GM12878 (cell line): ENCODE results near the gene SLC43A3. TPM values are rescaled to one million over a fixed set of nuclear protein-coding genes. Genes with fewer than 3 reads are reported as not detected.

Experiments used
- ATAC-seq: fragments of 200-7000 bp; cut with Tn5 transposase; 3 replicates; pipeline ENCODE4 v1.9.1; 2020; ENCODE audit warnings: mild to moderate bottlenecking, moderate library complexity
- BruUV-seq: library from RNA; stranded (reverse); fragments of 400-500 nt; replicated peaks from 2 replicates; lab custom pipeline; 2021; lab: Mats Ljungman, UMichigan
- CTCF ChIA-PET: fragments of 300-600 bp; sonication (Branson Sonifier 250); formaldehyde crosslinking; extraction: SDS; loops from one replicate; lab custom pipeline; 2021; ENCODE audit warnings: inconsistent platforms; lab: Yijun Ruan, JAX
- POLR2A ChIA-PET: fragments of 350-600 bp; formaldehyde crosslinking; extraction: SDS; loops from one replicate; lab custom pipeline; 2021; ENCODE audit warnings: inconsistent platforms; lab: Charles Lee
- RAD21 ChIA-PET: fragments of 300-600 bp; sonication (Branson Sonifier 250); formaldehyde crosslinking; loops from one replicate; lab custom pipeline; 2023; ENCODE audit warnings: antibody characterized with exemption; ENCODE audit not compliant: unreplicated experiment; lab: Charles Lee
- SMC1A ChIA-PET: fragments of 300-600 bp; sonication (Branson Sonifier 250); formaldehyde crosslinking; loops from one replicate; lab custom pipeline; 2023; ENCODE audit not compliant: unreplicated experiment, uncharacterized antibody; lab: Charles Lee
- DNase-seq: peaks from one replicate; pipeline ENCODE4 v3.0.0-alpha.2; 2011; ENCODE audit warnings: low read depth, low spot score
- FAIRE-seq: peaks from 3 replicates; lab custom pipeline; 2011; peaks lifted over from hg19 to GRCh38; lab: Jason Lieb, UNC
- H2AFZ ChIP-seq: 2 replicates; pipeline ENCODE4 v1.6.0; 2011; ENCODE audit warnings: low read depth, low read length, control low read depth; ENCODE audit not compliant: control insufficient read depth
- H3K27ac ChIP-seq: 2 replicates; pipeline ENCODE4 v1.5.1; 2011; ENCODE audit warnings: control low read depth; ENCODE audit not compliant: control insufficient read depth, insufficient read depth
- H3K27me3 ChIP-seq, 2 experiments: replicated peaks in 1 of 2; 2 replicates each; pipeline versions ENCODE4 v1.6.0 to v1.6.1; 2011; ENCODE audit warnings: low read length in 1 of 2; ENCODE audit not compliant: control insufficient read depth in 2 of 2, insufficient read depth in 2 of 2
- H3K36me3 ChIP-seq, 2 experiments: 2 replicates each; pipeline ENCODE4 v1.5.1; 2011; ENCODE audit warnings: low read length in 1 of 2; ENCODE audit not compliant: control insufficient read depth in 2 of 2, insufficient read depth in 2 of 2
- H3K4me1 ChIP-seq: 2 replicates; pipeline ENCODE4 v1.6.1; 2011; ENCODE audit warnings: mild to moderate bottlenecking, low read length, moderate library complexity, mixed read lengths; ENCODE audit not compliant: control insufficient read depth, insufficient read depth
- H3K4me2 ChIP-seq: 2 replicates; pipeline ENCODE4 v1.6.0; 2011; ENCODE audit warnings: control low read depth; ENCODE audit not compliant: control insufficient read depth, insufficient read depth
- H3K4me3 ChIP-seq: fragments of 200-600 bp; sonication (generic); 2 replicates; pipeline ENCODE4 v1.5.1; 2016
- H3K79me2 ChIP-seq: 2 replicates; pipeline ENCODE4 v1.6.0; 2011; ENCODE audit warnings: low read length; ENCODE audit not compliant: control insufficient read depth, insufficient read depth
- H3K9ac ChIP-seq: 2 replicates; pipeline ENCODE4 v1.8.0; 2011; ENCODE audit warnings: low read length, control low read depth, mixed read lengths; ENCODE audit not compliant: control insufficient read depth, insufficient read depth
- H3K9me3 ChIP-seq: replicated peaks from 3 replicates; pipeline ENCODE4 v1.5.1; 2011; ENCODE audit warnings: mild to moderate bottlenecking, low read length; ENCODE audit not compliant: control insufficient read depth, insufficient read depth
- H4K20me1 ChIP-seq: 2 replicates; pipeline ENCODE4 v1.6.0; 2011; ENCODE audit not compliant: control insufficient read depth, insufficient read depth
- HDGF ChIP-seq: fragments of 450-650 bp; IDR thresholded peaks from 2 replicates; pipeline ENCODE4 v1.6.1; 2016; ENCODE audit warnings: antibody characterized with exemption
- MEF2B ChIP-seq: fragments of 450-650 bp; IDR thresholded peaks from 2 replicates; pipeline ENCODE4 v1.6.1; 2018; ENCODE audit warnings: mild to moderate bottlenecking, moderate library complexity; ENCODE audit not compliant: partially characterized antibody, poor library complexity, severe bottlenecking
- NR2C1 ChIP-seq: fragments of 450-650 bp; IDR thresholded peaks from 2 replicates; pipeline ENCODE4 v1.6.1; 2017; ENCODE audit warnings: antibody characterized with exemption, mild to moderate bottlenecking, moderate library complexity
- NR2C2 ChIP-seq: IDR thresholded peaks from 2 replicates; pipeline ENCODE4 v1.6.1; 2011; ENCODE audit warnings: borderline replicate concordance, low read depth; ENCODE audit not compliant: control insufficient read depth, insufficient read length
- RB1 ChIP-seq: fragments of 450-650 bp; formaldehyde crosslinking; IDR thresholded peaks from 2 replicates; pipeline ENCODE4 v1.6.1; 2017; ENCODE audit warnings: mild to moderate bottlenecking, borderline replicate concordance
- SIX5 ChIP-seq: IDR thresholded peaks from 2 replicates; pipeline ENCODE4 v1.6.1; 2011; ENCODE audit warnings: mild to moderate bottlenecking, low read depth, low read length, moderate library complexity; ENCODE audit not compliant: severe bottlenecking
- TCF3 ChIP-seq: IDR thresholded peaks from 2 replicates; pipeline ENCODE4 v1.6.1; 2012; ENCODE audit warnings: low read depth, mild to moderate bottlenecking, low read length, borderline replicate concordance; ENCODE audit not compliant: insufficient read depth
- TCF7 ChIP-seq: IDR thresholded peaks from 2 replicates; pipeline ENCODE4 v1.6.1; 2014; ENCODE audit warnings: antibody characterized with exemption, borderline replicate concordance
- USF2 ChIP-seq: IDR thresholded peaks from 2 replicates; pipeline ENCODE4 v1.6.1; 2011; ENCODE audit warnings: low read depth, low read length, improper control_type of control experiment, borderline replicate concordance
- ZBTB33 ChIP-seq: fragments of 450-650 bp; IDR thresholded peaks from 2 replicates; pipeline ENCODE4 v1.6.1; 2017; ENCODE audit warnings: mild to moderate bottlenecking
- ZNF217 ChIP-seq: fragments of 450-650 bp; IDR thresholded peaks from 2 replicates; pipeline ENCODE4 v1.6.1; 2017; ENCODE audit warnings: antibody characterized with exemption, mild to moderate bottlenecking
- WGBS: methylation state at CpG from one replicate; pipeline ENCODE4 v1.1.6; 2016; ENCODE audit warnings: low lambda C conversion rate; ENCODE audit not compliant: insufficient replicate concordance, insufficient coverage; ENCODE audit errors: missing lambda C conversion rate; 5-methylcytosine and 5-hydroxymethylcytosine counted together
- in situ Hi-C: fragments of 300-500 bp; cut with MboI; formaldehyde crosslinking; loops from 9 replicates; pipeline ENCODE4 v1.14.3; 2018; ENCODE audit warnings: mixed read lengths
- intact Hi-C: fragments of 100-400 bp; cut with micrococcal nuclease; formaldehyde crosslinking; loops from one replicate; pipeline ENCODE4 v1.14.2; 2022; ENCODE audit not compliant: unreplicated experiment
- polyA plus RNA-seq, 11 experiments: library from polyadenylated mRNA; depleted of rRNA in 4 of 11; unstranded in 6 of 11; stranded (reverse) in 5 of 11; fragments of >200 nt; fragmentation: Nextera tagmentation in 4 of 11; fragmentation: Illumina TruSeq in 1 of 11; extraction: Ambion mirVana in 4 of 11; extraction: Trizol in 1 of 11; gene quantifications; 1 replicate in 1 of 11; 2 replicates in 10 of 11; pipeline versions ENCODE4 v1.2.1 to v1.2.3, GENCODE V29; 2011 to 2016; ENCODE audit warnings: inconsistent platforms in 2 of 11, missing spikeins in 2 of 11, low read depth in 1 of 11
- total RNA-seq, 4 experiments: library from RNA; depleted of rRNA in 3 of 4; stranded (reverse); fragments of >200 nt in 3 of 4; fragmentation: Illumina TruSeq in 1 of 4; extraction: Trizol in 1 of 4; gene quantifications; 2 replicates each; pipeline versions ENCODE4 v1.2.1 to v1.2.3, GENCODE V29; 2013 to 2021
- TF ChIP-seq, protein P1 (sequence below): IDR thresholded peaks from 2 replicates; pipeline ENCODE4 v1.6.1; 2011; ENCODE audit warnings: borderline replicate concordance, low read depth, mild to moderate bottlenecking, moderate library complexity, low read length; ENCODE audit not compliant: insufficient read depth, poor library complexity, severe bottlenecking
- TF ChIP-seq, protein P2 (sequence below): IDR thresholded peaks from 2 replicates; pipeline ENCODE4 v1.6.1; 2012; ENCODE audit warnings: low read depth, low read length, improper control_type of control experiment
- TF ChIP-seq, protein P3 (sequence below): fragments of 450-650 bp; IDR thresholded peaks from 2 replicates; pipeline ENCODE4 v1.6.1; 2017; ENCODE audit warnings: antibody characterized with exemption, mild to moderate bottlenecking, moderate library complexity

SLC43A3 gene
- total and polyA plus RNA-seq, 10 of the 15 experiments (the other 5 are each of a cell fraction or from before 2014, with no cell fraction given), result 37.5 to 237 (median 132) TPM

DNA sequence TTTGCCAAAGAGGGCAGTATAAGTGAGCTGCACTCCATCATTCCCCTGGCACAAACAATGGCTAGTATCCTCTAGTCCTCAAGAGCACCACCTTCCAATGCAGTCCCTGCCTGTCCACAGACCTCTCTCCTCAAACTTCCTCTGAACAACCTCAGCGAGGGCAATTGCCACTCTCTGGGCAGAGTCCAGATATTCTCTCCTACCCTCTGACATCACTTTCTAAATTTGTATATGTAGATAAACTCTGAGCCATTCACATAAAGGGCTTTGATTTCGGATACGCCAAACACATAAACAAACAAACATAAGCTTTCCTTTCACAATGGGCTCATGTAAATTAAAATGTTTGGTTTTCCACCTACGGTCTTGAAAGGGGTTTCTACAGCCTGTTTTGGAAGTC lies 3.0 kb upstream of the SLC43A3 start (continued):
- TF ChIP-seq, protein P1, sequence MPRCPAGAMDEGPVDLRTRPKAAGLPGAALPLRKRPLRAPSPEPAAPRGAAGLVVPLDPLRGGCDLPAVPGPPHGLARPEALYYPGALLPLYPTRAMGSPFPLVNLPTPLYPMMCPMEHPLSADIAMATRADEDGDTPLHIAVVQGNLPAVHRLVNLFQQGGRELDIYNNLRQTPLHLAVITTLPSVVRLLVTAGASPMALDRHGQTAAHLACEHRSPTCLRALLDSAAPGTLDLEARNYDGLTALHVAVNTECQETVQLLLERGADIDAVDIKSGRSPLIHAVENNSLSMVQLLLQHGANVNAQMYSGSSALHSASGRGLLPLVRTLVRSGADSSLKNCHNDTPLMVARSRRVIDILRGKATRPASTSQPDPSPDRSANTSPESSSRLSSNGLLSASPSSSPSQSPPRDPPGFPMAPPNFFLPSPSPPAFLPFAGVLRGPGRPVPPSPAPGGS, result no peak
- TF ChIP-seq HDGF (no peak), USF2 (no peak), NR2C1 (no peak), TCF7 (no peak), SIX5 (no peak)
- TF ChIP-seq, protein P2, sequence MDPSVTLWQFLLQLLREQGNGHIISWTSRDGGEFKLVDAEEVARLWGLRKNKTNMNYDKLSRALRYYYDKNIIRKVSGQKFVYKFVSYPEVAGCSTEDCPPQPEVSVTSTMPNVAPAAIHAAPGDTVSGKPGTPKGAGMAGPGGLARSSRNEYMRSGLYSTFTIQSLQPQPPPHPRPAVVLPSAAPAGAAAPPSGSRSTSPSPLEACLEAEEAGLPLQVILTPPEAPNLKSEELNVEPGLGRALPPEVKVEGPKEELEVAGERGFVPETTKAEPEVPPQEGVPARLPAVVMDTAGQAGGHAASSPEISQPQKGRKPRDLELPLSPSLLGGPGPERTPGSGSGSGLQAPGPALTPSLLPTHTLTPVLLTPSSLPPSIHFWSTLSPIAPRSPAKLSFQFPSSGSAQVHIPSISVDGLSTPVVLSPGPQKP, result no peak
- TF ChIP-seq, all 136 proteins: peak for 0

- in situ Hi-C loops, result no loop called here
- H3K4me2 ChIP-seq, result no peak overlapping the region
- H3K27ac ChIP-seq, result no peak overlapping the region
- ChIA-PET RAD21 (interaction anchor here (1.2 to 1.8 kb wide), 2 partner anchors 29 to 55 kb away, joined by 3 to 4 read pairs; no protein-coding TSS in a partner anchor), POLR2A (no interaction called here), SMC1A (interaction anchor here (0.6 to 1.2 kb wide), 3 partner anchors 9 to 23 kb away, joined by 3 read pairs; no protein-coding TSS in a partner anchor), CTCF (interaction anchor here (1.2 to 3.9 kb wide), 4 partner anchors 28 to 98 kb away, joined by 3 to 15 read pairs (median 10); partner anchors contain the start of gene RTN4RL2)
- no peak for ATAC-seq
- H3K9me3 ChIP-seq, result no peaks in the 10 kb centered on the region
- H3K36me3 ChIP-seq, result peaks cover 6% of the 10 kb centered on the region in 2 experiments; a peak in 3 of 4 replicates
- BruUV-seq, result no TSS peak
- H3K9ac ChIP-seq, result no peak overlapping the region
- peaks cover 31% of the 10 kb centered on the region for H3K4me1 ChIP-seq
- no peak for FAIRE-seq
- H2AFZ ChIP-seq, result no peak overlapping the region
- H3K4me3 ChIP-seq, result no peak overlapping the region
- H3K79me2 ChIP-seq, result peaks cover 35% of the 10 kb centered on the region
- intact Hi-C loops, result loop anchor here (5.0 kb wide), 1 partner anchor 49 kb away; no protein-coding TSS in a partner anchor
- no peaks in the 10 kb centered on the region for H3K27me3 ChIP-seq
- H4K20me1 ChIP-seq, result no peaks in the 10 kb centered on the region
- DNase-seq, result no peak
- WGBS, result 73% methylated on average over 5 of the region's 5 CpGs
- TF ChIP-seq, protein P3, sequence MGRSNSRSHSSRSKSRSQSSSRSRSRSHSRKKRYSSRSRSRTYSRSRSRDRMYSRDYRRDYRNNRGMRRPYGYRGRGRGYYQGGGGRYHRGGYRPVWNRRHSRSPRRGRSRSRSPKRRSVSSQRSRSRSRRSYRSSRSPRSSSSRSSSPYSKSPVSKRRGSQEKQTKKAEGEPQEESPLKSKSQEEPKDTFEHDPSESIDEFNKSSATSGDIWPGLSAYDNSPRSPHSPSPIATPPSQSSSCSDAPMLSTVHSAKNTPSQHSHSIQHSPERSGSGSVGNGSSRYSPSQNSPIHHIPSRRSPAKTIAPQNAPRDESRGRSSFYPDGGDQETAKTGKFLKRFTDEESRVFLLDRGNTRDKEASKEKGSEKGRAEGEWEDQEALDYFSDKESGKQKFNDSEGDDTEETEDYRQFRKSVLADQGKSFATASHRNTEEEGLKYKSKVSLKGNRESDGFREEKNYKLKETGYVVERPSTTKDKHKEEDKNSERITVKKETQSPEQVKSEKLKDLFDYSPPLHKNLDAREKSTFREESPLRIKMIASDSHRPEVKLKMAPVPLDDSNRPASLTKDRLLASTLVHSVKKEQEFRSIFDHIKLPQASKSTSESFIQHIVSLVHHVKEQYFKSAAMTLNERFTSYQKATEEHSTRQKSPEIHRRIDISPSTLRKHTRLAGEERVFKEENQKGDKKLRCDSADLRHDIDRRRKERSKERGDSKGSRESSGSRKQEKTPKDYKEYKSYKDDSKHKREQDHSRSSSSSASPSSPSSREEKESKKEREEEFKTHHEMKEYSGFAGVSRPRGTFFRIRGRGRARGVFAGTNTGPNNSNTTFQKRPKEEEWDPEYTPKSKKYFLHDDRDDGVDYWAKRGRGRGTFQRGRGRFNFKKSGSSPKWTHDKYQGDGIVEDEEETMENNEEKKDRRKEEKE, result no peak
- TF ChIP-seq TCF3 (no peak), MEF2B (no peak), ZBTB33 (no peak), ZNF217 (no peak), NR2C2 (no peak), RB1 (no peak)
Measured at GRCh38 chr11:57428643-57429042, 1.7 kb upstream of the SLC43A3 start.
